CD1c-positive myeloid dendritic cell (primary cell): ENCODE data around the gene GALK1.
A peak's percentile ranks its signal among the peaks of the same experiment; 100 is the strongest.
"Not testable (repeated sequence)": the region's sequence is repeated elsewhere in the genome, so short reads cannot be mapped to it uniquely, and the experiment has no call there.

Experiments used
- DNase-seq: peaks from one replicate; pipeline ENCODE4 v3.0.0-alpha.2; 2016; ENCODE audit errors: extremely low spot score

GALK1 gene

DNA sequence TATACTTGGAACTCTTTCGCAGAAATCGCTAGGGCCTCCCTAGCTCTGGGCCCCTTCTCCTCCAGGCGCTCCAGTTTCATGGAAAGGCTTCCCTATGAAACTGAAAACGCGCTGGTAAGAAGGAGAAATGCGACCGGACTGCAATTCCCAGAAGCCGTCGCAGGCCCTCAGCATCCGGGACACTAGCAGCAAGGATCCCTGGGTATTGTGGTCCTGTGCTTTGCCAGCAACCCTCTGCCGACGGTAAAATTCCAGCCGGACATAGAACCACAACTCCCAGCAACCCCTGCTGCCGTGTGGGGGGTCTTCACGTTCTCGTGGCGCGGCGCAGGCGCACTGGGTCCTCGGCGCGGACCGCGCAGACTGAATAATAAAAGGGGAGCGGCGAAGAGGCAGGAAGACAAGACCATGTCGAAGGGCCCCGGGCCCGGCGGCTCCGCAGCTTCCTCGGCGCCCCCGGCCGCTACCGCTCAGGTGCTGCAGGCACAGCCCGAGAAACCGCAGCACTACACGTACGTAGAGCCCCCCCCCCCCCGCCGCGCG lies 19.6 kb upstream of the GALK1 start, which contains the start of gene UNK:
Gene UNK (plus strand): TSS at position 334 of the 543 bp plus-strand sequence. CDS start 75 bp downstream, at position 409.
- DNase-seq: peak; percentile 99

DNA sequence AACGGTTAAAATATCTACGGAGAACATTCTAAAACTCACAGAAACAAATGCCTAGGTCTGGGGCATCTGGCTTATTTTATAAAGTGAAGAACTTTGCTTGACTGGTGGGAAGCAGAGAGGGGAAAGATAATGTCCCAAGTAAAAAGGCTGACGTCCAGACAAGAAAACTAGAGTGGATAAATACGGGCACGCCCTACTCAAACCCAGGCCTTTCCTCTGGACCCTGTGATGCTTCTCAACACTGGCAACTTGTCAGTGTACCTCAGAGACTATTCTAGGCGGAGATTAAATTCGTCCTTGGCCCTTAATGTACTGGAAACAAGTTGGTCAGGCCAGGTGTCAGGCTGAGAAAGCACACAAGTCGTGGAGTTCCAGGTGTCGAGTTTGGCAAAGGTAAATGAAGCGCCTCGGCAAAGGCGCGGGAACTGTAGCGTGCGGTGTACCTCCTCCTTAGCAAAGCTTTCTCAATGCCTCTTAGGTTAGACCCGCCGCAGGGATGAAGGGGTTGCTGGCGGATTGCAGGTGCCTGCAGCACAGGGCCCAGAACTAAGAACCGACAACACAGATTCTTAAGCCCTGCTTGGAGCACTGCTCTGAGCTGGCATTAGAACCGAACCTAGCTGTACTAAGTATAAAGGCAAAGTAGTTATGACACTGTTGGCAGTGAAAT lies 18.9 kb upstream of the GALK1 start:
- no peak for DNase-seq

DNA sequence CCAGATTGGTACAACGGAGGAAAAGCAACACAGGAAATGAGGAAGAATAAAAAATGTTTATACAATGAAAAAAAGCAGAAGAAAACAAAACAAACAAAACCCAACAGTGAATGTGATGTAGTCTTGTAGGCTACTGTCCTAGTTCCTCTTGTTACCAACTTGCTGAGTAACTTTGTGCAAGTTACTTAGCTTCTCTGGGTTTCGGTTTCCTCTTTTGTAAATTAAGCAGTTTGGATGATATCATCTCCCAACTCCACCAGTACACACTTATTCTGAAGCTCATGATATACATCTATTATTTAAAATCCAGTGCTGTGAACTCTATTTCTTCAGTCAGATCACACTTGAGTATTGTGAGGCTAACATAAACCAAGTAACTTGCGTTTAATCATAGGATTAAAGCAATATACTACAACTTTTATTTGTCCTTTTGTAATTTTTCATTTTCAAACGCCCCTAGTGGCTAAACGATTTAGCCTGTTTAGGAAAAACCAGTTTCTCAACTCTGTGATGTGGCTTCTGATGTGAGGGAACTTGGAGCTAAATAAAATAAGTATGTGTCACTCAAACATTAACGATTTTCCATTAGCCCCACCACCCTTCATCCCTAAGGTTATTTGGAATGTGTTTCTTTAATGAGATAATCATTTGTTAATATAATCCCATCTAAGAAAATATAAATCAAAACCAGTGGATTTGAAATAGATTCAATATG lies 18.2 kb upstream of the GALK1 start:
- peak; percentile 91 for DNase-seq

DNA sequence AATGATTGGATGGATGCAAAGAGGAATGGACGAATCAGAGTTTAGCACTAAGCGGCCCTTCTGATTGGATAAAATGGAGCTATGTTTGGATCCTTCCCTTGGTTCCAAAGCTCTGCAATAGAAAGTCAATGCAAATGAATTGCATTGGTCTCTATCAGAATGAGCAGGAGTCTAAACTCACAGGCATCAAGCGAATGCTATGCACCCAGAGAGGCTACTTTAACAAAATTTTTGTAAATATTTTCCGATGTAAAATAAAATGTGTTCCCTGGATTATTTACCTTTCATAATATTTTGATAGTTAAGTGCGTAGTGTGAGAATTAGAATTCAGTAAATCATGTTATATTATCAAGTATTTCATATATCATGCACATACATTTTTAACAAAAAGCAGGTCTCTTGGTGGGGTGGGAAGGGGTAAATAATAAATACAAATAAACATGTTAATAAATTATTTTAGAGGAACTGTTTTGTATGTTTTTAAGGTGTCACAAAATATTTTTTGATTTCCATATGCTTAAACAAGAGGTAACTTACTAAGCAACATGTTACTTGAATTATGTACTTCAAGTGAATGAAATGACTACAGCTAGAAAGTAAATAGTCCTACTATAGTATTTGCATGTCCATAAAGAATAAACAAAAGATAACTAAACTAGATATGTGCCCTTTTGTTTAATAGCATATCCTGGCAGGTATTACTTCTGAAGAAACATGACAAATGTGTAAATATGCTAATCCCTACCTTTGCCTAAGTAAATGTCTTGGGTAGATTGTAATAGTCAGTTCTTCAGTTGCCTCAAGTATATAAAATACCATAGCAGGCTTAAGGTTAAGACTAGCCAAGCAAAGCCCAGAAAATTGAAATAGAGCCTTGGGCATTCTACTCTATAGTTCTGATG lies 15.2 kb upstream of the GALK1 start:
- no peak for DNase-seq

DNA sequence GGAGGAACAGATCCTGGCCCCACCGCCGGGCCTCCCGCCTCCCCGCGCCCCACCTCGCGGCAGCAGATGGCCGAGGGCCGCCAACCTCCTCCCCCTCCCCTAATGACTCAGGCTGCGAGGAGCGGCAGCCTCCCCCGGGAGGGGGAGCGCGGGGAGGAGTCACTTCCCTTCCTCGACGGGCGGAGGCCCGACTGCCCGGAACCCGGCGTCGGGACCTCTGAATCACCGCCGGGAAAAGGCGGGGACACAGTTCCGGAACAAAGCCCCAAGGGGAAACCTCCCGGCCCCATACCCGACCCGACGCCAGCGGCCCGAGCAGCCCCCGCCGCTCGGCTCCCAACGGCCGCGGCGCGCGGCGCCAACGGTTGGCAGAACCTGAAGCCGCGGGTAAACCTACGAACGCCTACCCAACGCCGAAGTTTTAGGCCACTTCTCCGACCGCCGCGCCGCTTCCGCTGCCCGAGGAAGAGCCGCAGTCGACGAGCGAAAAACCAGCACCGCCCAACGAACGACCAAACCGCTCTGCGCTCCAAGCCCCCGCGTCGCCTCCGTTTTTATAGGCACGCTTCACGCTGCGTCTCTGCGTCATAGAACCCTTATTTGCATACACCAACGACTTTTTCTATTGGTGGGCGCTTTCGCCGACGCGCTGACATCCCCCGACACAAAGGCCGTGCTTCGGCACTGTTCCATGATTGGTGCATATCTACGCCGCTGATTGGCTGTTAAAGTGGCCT lies 14.4 kb upstream of the GALK1 start:
- peak; percentile 99 for DNase-seq

DNA sequence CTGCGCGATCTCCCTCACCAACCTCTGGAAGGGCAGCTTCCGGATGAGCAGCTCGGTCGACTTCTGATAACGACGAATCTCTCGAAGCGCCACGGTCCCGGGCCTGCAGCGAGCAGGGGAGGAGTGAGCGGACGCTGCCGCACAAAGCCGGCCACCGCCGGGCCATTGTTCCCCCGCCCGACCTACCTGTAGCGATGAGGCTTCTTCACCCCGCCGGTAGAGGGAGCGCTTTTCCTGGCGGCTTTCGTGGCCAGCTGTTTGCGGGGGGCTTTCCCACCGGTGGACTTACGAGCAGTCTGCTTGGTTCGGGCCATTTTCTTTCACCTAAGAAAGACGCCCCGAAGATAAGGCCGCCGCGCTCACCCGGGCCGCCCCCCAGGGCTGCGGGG lies 13.9 kb upstream of the GALK1 start:
- no peak for DNase-seq

DNA sequence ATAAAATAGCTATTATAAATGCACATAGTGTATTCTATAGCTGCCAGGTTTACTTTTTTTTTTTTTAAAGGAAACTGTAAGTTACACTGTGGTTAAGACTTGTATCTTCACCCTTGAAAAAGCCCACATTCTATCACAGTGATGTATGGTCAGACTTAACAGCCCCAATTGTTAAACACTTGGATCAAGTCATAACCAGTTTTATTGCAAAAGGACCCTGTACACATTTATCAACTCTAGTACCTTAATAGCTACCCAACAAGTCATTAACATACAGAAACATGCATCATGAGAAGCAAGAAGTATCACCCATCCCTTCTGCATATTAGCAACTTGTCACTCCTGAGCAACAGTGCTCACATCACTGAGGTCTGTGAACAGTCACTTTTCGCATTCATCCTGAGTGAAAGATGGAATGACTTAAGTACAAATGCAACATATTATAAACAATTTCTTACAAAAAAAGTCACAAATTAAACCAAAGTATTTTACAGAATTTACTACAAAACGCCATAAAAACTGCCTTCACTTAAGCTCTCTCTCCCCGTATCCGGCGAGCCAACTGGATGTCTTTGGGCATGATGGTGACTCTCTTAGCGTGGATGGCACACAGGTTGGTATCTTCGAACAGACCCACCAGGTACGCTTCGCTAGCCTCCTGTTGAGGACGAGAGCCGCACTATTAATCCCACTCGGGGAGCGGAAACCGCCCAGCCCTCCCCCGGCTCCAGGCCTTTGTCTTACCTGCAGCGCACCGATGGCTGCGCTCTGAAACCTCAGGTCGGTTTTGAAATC lies 13.3 kb upstream of the GALK1 start:
- DNase-seq: not testable (repeated sequence)

DNA sequence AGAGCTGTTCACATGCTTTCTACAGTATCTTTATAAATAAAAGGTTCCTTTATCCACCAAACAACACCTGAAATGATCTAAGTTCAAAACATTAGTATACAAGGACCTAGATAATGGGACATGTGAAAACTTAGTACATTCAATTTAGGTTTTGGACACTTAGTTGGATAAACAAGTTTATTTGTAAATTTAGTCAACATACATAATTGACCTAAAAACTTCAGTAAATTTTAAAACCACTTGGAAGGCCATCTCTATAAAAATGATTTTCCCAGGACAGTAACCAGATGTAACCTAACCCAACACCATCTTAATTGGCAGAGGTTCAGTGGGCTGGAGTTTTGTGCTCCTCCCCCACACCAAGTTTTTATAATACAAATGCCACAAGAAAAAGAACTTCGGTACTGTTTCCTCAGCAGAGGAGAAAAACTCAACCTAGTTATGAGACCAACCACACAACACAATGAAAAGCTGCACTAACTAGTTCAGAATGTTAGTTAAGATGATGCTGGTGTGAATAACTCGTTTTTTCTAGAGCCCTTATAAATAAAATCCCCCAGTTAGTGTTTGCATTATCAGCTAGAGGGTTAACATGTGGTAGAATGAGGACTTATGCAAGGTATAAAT lies 12.4 kb upstream of the GALK1 start:
- DNase-seq: no peak

DNA sequence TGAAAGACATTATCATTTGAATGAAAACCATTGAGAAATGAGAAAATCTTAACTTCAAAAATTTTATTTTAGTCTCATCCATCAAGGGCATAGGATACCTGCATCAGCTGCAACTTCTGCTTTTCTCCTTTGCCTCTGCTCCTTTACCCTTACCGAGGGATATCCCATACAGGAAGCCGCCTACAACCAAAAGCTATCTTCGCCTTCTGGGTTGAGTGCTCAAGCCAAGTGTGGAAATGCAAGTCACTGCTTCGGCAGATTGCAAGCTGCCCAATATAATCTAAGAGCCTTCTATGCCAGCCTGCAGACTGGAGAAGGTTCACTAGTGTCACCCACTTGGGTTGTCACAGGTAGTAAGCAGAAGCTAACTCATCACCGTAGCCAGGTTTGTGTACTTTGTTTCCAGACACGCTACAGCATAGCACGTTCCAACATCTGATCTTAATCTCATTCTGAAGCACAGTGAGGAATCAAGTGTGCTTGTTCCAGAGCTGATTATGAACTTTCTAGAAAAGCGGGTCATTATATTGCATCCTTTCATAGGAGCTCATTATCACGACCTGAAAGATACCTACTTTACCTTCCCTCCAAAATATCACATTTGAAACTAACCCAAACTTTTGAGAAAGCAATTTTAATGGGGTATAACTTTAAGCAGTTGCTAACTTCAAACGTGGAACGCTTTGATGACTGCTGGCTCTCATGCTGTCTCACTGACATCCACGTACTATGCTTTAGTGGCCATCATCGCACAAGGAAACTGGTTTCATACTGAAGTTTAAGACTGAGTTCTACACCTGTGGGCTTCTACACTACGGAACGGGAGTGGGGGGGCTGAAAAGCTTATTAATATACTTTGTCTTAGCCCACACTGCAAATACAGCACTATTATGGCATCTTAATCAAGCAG lies 11.6 kb upstream of the GALK1 start:
- peak; percentile 68 for DNase-seq

DNA sequence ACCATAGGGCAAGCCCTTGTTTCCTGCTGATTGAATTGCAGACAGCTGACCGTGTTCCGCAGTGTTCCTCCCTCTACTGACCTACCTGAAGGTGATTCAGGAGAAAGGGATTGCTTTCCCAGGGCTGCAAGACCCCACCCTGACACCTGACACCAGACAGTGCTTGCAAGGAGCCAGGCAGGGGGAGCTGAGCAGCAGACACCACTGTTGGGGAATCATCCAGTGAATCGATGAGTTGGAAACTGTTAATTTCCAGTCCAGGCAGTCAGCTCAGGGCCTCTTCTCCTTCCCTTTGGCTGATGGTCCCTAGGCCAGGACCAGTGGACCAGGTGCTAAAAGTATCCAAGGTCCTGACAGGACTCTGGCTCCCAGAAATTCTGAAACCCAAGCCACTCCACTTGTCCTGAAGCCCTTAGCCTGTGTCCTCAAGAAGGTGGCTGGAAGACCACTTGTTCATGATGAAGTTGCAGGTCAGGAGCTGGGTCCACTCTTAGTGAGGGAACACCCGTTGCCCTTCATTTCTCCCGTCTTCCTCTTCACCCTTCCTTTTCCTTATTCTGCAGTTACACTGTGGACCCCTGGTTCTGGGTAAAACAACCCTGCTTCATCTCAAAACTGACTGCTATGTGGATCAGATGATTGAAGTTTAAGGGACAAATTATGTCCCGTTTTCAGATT lies 10.1 kb upstream of the GALK1 start:
- no peak for DNase-seq

DNA sequence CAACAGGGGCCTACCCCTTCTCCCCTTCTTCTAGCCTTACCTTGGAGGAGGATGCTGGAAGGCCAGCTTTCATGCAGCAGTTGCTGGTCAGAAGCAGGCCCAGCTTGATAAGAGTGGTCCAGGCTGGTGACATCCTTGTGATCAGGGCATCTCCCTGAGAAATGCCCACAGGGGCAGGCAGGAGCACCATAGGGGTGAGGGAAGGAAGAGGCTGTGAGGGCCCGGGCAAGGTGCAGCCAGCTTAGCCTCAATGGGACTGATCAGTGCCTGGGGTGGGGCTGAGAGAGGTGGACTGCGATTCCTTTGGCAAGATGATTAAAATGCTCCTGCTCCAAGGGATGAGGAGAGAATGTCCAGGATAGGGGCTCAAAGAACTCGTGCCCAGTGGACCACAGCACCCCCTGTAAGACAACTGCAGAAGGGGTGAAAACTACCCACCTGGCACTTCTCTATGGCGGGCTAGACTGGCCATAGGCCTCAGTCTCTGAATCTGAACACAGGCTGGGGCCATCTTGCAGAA lies 9.5 kb upstream of the GALK1 start:
- no peak for DNase-seq

DNA sequence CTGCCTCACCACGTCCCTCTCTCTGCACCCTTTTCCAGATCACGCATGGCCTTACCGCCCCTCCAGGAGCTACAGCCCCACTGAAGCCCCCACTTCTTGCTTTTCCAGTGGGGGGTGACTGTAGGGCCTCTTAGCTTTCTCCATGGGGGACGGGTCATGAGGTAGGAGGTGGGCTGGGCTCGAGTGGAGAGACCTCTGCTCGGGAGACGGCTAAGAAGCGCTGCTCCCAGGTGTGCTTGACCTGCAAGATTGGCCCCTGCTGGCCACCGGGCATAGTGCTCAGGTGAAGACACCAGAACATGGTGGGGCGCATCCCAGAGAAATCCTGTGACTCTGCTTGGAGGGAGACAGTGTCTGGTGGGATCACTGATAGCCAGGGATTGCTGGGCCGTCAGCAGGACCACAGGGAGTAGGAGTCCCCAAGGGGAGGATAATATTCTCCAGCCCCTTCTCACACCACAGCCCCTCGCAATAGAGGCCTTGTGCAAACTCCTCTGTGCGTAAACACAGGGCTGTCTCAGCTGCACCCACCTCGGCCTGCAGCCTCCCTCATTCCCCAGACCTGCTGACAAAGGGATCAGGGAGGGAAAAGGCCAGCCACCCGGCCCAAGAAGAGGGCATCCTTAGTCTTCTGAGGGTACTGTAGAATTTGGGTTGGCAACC lies 8.9 kb upstream of the GALK1 start:
- no peak for DNase-seq

DNA sequence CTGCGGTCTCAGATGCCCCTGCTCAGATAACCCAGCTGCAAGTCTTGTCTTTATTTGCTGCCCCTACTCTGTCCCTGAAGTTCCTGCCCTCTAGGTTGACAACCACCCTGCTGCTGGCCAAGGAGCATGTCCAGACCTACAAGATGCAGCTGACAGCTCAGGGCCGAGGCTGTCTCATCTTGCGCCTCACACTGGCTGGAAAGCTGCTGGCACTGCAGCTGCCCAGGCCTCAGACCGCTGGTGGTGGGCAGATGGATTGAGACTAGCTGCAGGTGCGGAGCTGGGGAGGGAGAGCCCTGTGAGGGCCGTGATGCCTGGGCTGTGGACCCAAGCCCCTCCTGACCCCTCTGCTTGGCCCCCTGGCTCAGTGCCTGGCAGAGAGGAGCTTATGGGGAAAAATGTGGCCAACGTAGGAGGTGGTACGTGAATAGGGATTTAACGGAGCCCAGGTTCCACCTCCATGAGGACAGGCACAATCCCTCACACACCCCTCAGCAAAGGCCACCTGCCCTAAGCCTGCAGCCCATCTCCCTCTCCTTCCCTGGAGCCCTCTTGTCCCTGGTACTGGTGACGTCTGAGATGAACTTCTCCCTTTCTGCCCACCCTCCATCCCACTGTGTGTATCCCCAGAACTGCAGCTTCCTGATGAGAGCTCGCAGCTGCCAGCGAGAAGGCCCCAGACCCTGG lies 8.3 kb upstream of the GALK1 start:
- DNase-seq: no peak

DNA sequence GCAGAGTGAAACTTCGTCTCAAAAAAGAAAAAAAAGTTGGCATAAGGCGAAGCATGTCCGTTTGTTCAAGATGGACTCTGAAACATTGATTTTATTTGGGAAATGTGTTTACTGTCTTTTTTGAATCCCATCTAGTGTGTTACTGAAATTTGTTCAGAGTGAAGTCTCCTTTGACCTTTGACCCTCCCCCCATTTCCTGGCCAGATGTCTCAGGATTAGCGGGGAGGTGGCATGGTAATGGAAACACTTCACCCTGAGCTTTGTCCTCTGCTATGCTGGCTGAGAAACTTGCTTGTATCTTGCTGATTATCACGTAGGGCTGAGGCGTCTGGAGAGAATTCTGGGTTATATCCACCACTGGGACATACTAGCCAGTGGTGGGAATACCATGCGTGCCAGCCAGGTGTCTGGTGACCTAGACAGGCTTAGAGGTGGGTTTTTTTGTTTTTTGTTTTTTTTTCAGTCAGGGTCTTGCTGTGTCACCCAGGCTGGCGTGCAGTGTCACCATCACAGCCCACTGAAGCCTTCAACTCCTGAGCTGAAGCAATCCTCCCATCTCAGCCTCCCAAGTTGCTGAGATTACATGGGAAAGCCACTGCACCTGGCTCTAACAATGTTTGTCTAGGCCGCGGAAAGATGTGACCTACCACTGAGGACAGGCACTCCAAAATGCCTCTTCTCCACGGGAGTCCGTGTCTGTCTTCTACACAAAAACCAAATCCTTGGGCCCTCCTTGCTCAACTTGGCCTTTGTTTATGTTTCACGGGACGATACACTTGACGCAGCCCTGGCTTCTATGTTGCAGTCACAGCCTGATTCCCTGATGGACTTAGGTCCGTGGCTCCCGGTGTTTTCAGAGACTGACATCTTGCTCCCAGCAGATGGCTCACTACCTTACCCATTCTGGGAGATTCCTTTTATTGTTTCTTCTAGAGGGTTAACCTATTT lies 6.6 kb upstream of the GALK1 start:
- no peak for DNase-seq

DNA sequence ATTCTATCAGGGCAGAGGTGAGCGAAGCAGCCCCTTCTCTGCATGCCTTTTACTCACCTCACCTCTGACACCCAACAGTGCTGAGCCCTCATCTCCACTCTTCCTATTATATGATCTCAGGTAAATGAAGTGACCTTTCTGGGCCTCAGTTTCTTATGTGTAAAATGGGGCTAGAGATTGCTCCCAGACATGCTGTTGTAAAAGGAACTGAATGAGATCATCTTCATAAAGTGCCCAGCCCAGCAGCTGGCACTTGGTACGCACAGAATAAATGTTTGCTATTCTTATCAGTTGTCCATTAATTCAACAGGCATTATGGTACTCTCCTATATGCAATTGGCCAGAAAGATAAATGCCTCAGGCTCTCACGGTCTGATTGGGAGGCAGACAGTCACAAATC lies 4.5 kb upstream of the GALK1 start:
- no peak for DNase-seq

DNA sequence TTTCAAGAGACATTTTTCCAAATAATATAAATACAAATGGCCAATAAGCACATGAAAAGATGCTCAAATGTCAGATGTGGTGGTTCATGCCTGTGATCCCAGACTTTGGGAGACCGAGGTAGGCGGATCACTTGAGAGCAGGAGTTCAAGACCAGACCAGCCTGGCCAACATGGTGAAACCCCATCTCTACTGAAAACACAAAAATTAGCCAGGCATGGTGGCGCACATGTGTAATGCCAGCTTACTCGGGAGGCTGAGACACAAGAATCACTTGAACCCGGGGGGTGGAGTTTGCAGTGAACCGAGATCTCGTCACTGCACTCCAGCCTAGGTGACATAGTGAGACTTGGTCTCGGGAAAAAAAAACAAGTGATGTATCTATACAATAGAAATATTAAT lies 2.9 kb upstream of the GALK1 start:
- no peak for DNase-seq
